NT2/D1 (cell line): ENCODE results near the gene BMI1.

Experiments used
- SUZ12 ChIP-seq: IDR thresholded peaks from 2 replicates; pipeline ENCODE4 v1.6.1; 2011; ENCODE audit not compliant: insufficient read length, insufficient read depth; ENCODE audit errors: extremely low read depth
- ZNF274 ChIP-seq: IDR thresholded peaks from 2 replicates; pipeline ENCODE4 v1.6.1; 2011; ENCODE audit warnings: mild to moderate bottlenecking, low read depth, low read length

DNA sequence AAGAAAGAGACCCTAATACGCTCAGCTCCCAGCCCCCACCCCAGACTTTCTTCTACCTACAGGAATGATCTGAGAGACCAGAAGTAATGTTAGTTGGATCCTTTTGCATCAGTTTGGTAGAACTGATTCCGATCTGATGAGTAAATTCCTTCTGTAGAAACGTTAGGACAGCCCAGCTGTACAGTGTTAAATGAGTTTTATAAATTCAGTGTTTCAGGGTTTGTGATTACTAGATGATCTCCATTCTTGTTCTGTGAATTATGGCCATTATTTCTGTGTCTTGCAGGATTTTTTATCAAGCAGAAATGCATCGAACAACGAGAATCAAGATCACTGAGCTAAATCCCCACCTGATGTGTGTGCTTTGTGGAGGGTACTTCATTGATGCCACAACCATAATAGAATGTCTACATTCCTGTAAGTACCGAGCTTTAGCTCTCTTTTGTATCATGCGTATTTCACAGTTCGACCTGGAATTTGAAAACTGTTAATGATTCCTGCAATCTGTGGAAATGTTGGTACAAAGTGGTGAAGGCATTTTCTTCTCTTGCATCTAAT lies 5.3 kb downstream of the BMI1 start:
- no peak for TF ChIP-seq ZNF274
- TF ChIP-seq SUZ12, result no peak
